Suprapubic skin (tissue), 4 donors: ENCODE results near the gene WLS.
"Not testable (repeated sequence)": the region's sequence is repeated elsewhere in the genome, so short reads cannot be mapped to it uniquely, and the experiment has no call there.

Experiments
- EP300 ChIP-seq: sonication (generic); formaldehyde crosslinking; IDR thresholded peaks from one replicate; pipeline ENCODE4 v1.6.1; 2017; ENCODE audit warnings: antibody characterized with exemption
- POLR2A ChIP-seq, 2 donors: fragments of 450-650 bp; IDR thresholded peaks; one replicate each; pipeline ENCODE4 v1.6.1; 2017; ENCODE audit warnings: antibody characterized with exemption in 2 of 2, mild to moderate bottlenecking in 2 of 2, moderate library complexity in 2 of 2
- POLR2AphosphoS5 ChIP-seq, 3 donors: sonication (generic); formaldehyde crosslinking; IDR thresholded peaks; one replicate each; pipeline ENCODE4 v1.6.1; 2017; ENCODE audit warnings: antibody characterized with exemption in 3 of 3
- TF ChIP-seq, protein P1 (sequence below), 2 donors: fragments of 200-600 bp in 1 of 2; fragments of 450-650 bp in 1 of 2; sonication (generic) in 1 of 2; IDR thresholded peaks; one replicate each; pipeline ENCODE4 v1.5.1; 2016 to 2019; ENCODE audit warnings: antibody characterized with exemption in 2 of 2, mild to moderate bottlenecking in 1 of 2, moderate library complexity in 1 of 2

GRCh38 chr1:68171795-68172194 lies 60.5 kb downstream of the WLS start:
- TF ChIP-seq, protein P1, sequence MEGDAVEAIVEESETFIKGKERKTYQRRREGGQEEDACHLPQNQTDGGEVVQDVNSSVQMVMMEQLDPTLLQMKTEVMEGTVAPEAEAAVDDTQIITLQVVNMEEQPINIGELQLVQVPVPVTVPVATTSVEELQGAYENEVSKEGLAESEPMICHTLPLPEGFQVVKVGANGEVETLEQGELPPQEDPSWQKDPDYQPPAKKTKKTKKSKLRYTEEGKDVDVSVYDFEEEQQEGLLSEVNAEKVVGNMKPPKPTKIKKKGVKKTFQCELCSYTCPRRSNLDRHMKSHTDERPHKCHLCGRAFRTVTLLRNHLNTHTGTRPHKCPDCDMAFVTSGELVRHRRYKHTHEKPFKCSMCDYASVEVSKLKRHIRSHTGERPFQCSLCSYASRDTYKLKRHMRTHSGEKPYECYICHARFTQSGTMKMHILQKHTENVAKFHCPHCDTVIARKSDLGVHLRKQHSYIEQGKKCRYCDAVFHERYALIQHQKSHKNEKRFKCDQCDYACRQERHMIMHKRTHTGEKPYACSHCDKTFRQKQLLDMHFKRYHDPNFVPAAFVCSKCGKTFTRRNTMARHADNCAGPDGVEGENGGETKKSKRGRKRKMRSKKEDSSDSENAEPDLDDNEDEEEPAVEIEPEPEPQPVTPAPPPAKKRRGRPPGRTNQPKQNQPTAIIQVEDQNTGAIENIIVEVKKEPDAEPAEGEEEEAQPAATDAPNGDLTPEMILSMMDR (IDR thresholded peaks at IDR 0.05), result not testable (repeated sequence)
- not testable (repeated sequence) for TF ChIP-seq POLR2A (IDR thresholded peaks at IDR 0.05); POLR2AphosphoS5 (IDR thresholded peaks at IDR 0.05); EP300
